Sigmoid colon (tissue), 7 donors: Measurements from ENCODE around the gene SPINK2. TPM values are rescaled to one million over a fixed set of nuclear protein-coding genes. Genes with fewer than 3 reads are reported as not detected.
A peak's percentile ranks its signal among the peaks of the same experiment; 100 is the strongest.

Source experiments
- DNase-seq: peaks from one replicate; pipeline ENCODE4 v3.0.0-alpha.2; 2019
- H3K27ac ChIP-seq, 4 donors: fragments of 200-600 bp; sonication (generic); one replicate each; pipeline ENCODE4 v1.5.1; 2016 to 2019; ENCODE audit warnings: mild to moderate bottlenecking in 1 of 4
- H3K27me3 ChIP-seq, 3 donors: fragments of 200-600 bp; sonication (generic); one replicate each; pipeline ENCODE4 v1.5.1; 2019; ENCODE audit warnings: mild to moderate bottlenecking in 1 of 3
- H3K36me3 ChIP-seq, 4 donors: fragments of 200-600 bp; sonication (generic); one replicate each; pipeline ENCODE4 v1.5.1; 2016 to 2019
- H3K4me1 ChIP-seq, 4 donors: fragments of 200-600 bp; sonication (generic); one replicate each; pipeline ENCODE4 v1.5.1; 2017 to 2019
- H3K4me3 ChIP-seq, 4 donors: fragments of 200-600 bp; sonication (generic); one replicate each; pipeline ENCODE4 v1.5.1; 2017 to 2019; ENCODE audit warnings: mild to moderate bottlenecking in 2 of 4, moderate library complexity in 1 of 4
- H3K9me3 ChIP-seq, 4 donors: fragments of 200-600 bp in 3 of 4; sonication (generic) in 3 of 4; one replicate each; pipeline versions ENCODE4 v1.5.1 to v1.6.1; 2013 to 2019
- CTCF ChIP-seq, 4 experiments: fragments of 450-650 bp in 3 of 4; fragments of 200-600 bp in 1 of 4; IDR thresholded peaks; one replicate each; pipeline ENCODE4 v1.5.1; 2016 to 2019; ENCODE audit warnings: antibody characterized with exemption in 4 of 4, mild to moderate bottlenecking in 3 of 4, moderate library complexity in 2 of 4
- EP300 ChIP-seq, 4 donors: sonication (generic); formaldehyde crosslinking; IDR thresholded peaks; one replicate each; pipeline ENCODE4 v1.6.1; 2017; ENCODE audit warnings: antibody characterized with exemption in 4 of 4
- POLR2A ChIP-seq, 2 donors: fragments of 450-650 bp; IDR thresholded peaks; one replicate each; pipeline ENCODE4 v1.6.1; 2016; ENCODE audit warnings: antibody characterized with exemption in 2 of 2, mild to moderate bottlenecking in 2 of 2, moderate library complexity in 2 of 2
- POLR2AphosphoS5 ChIP-seq, 4 donors: sonication (generic); formaldehyde crosslinking; IDR thresholded peaks; one replicate each; pipeline ENCODE4 v1.6.1; 2017; ENCODE audit warnings: antibody characterized with exemption in 4 of 4
- WGBS, 2 donors: extraction: QIAGEN DNeasy Blood & Tissue Kit; methylation state at CpG; one replicate each; pipeline ENCODE4 v1.1.7; 2013; 5-methylcytosine and 5-hydroxymethylcytosine counted together
- intact Hi-C: fragments of 100-400 bp; cut with DNase I; formaldehyde crosslinking; loops from one replicate; pipeline ENCODE4 v1.15.1; 2023
- polyA plus RNA-seq, 3 donors: library from polyadenylated mRNA; stranded (reverse); fragments of 200-250 nt; gene quantifications; one replicate each; pipeline ENCODE4 v1.2.3, GENCODE V29; 2013
- total RNA-seq, 4 donors: library from RNA; depleted of rRNA; stranded (reverse); fragments of >200 nt; gene quantifications; one replicate each; pipeline ENCODE4 v1.1.0, GENCODE V29; 2016
- donor health status: healthy with polysubstance abuse.
- donor health status: Bipolar disorder and iron deficiency.
- donor health status: healthy.

The SPINK2 gene
- total and polyA plus RNA-seq, 7 donors, result 0.99 to 4.6 TPM; not detected in 5

- WGBS, 2 donors, result 68 to 88% methylated on average over 8 of the region's 8 CpGs
- DNase-seq, result no peak
- H3K27me3 ChIP-seq, result no peaks in the 10 kb centered on the region
- no peaks in the 10 kb centered on the region for H3K9me3 ChIP-seq
- no peaks in the 10 kb centered on the region for H3K36me3 ChIP-seq
- intact Hi-C loops, result no loop called here
- H3K4me1 ChIP-seq, result peaks cover 0 to 6% (median 6%) of the 10 kb centered on the region in 4 donors
- TF ChIP-seq POLR2A (IDR thresholded peaks at IDR 0.05) (no peak), EP300 (IDR thresholded peaks at IDR 0.05) (no peak), CTCF (IDR thresholded peaks at IDR 0.05) (no peak), POLR2AphosphoS5 (IDR thresholded peaks at IDR 0.05) (no peak)
- H3K4me3 ChIP-seq, result no peak overlapping the region
- no peak overlapping the region for H3K27ac ChIP-seq
Measured at GRCh38 chr4:56782019-56782418, 39.5 kb downstream of the SPINK2 start.

DNA sequence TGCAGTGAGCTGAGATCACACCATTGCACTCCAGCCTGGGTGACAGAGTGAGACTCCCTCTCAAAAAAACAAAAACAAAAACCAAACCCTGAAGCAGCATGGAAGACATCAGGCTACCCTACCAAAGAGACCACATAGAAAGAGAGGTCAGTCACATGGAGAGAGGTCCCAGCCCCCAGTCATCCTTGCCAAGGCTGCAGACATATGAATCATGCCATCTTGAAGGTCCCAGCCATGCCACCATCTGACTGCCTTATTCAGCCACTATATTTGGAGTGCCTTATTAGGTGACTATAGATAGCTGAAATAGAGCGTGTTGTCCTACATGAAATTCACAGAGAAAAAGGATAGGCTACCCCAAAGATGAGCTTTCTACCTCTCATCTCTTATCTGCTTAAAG is 48.2 kb downstream of the SPINK2 start:
- intact Hi-C loops, result no loop called here
- no peak for DNase-seq
- no peak overlapping the region for H3K27ac ChIP-seq
- no peak for TF ChIP-seq POLR2AphosphoS5 (IDR thresholded peaks at IDR 0.05)
- TF ChIP-seq CTCF (IDR thresholded peaks at IDR 0.05), result no peak
- TF ChIP-seq POLR2A (IDR thresholded peaks at IDR 0.05), result no peak
- no peak for TF ChIP-seq EP300 (IDR thresholded peaks at IDR 0.05)
- 92 to 98% methylated on average over 1 of the region's 1 CpG for WGBS, 2 donors
- no peaks in the 10 kb centered on the region for H3K9me3 ChIP-seq
- H3K4me1 ChIP-seq, result no peaks in the 10 kb centered on the region
- H3K4me3 ChIP-seq, result no peak overlapping the region
- H3K27me3 ChIP-seq, result no peaks in the 10 kb centered on the region
- no peaks in the 10 kb centered on the region for H3K36me3 ChIP-seq

DNA sequence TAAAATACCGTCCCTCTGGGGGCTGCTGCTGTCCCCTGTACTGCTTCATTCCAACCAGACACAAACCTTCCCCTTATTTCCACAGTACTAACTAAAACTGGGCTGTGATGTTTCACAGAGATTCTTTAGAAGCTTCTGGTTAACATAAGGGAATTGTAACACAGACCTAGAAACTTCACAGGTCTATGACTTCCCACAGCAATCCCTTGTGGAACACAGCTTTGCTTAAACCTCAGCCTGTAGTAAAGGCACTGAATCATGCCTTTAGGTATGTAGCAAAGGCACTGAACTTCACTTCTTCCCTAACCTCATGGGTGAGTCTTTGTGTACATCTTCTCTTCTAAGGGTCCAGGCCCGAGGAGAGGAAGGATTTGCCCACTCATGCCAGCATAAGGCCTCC is 49.4 kb downstream of the SPINK2 start:
- intact Hi-C loops, result no loop called here
- no peak for DNase-seq
- TF ChIP-seq EP300 (IDR thresholded peaks at IDR 0.05) (no peak), POLR2AphosphoS5 (IDR thresholded peaks at IDR 0.05) (peak in 1 of 4 donors; percentile 75)
- 87 to 90% methylated on average over 2 of the region's 2 CpGs for WGBS, 2 donors
- Histone ChIP-seq H3K27ac (no peak overlapping the region), H3K36me3 (no peaks in the 10 kb centered on the region), H3K27me3 (no peaks in the 10 kb centered on the region), H3K4me1 (no peaks in the 10 kb centered on the region), H3K9me3 (no peaks in the 10 kb centered on the region), H3K4me3 (no peak overlapping the region)

DNA sequence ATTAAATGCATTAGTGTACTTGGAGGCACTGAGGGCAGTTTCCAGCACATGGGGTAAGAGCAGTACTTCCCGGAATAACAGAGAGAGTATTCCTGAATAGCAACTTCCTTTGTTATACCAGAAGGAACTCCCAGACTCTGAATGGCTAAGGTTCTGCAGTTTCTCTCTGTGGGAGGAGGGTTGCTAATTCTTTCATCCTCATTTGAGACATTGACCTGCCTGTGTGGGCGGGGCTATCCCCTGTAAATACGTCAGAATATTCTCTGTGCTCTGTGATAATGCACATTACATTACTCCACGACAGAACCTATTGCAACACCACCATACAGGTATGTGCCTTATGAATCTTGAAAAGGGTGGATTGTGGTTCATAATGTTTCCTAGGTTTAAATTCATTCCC is 52.7 kb downstream of the SPINK2 start:
- Histone ChIP-seq H3K9me3 (no peaks in the 10 kb centered on the region), H3K4me1 (no peaks in the 10 kb centered on the region), H3K36me3 (no peaks in the 10 kb centered on the region), H3K27ac (no peak overlapping the region), H3K27me3 (no peaks in the 10 kb centered on the region), H3K4me3 (no peak overlapping the region)
- TF ChIP-seq EP300 (IDR thresholded peaks at IDR 0.05), result no peak
- no peak for TF ChIP-seq POLR2A (IDR thresholded peaks at IDR 0.05)
- no peak for TF ChIP-seq CTCF (IDR thresholded peaks at IDR 0.05)
- no peak for TF ChIP-seq POLR2AphosphoS5 (IDR thresholded peaks at IDR 0.05)
- no peak for DNase-seq
- WGBS, 2 donors, result 16 to 62% methylated on average over 4 of the region's 4 CpGs
- intact Hi-C loops, result no loop called here

GRCh38 chr4:56768316-56768715 is 53.2 kb downstream of the SPINK2 start:
- no peak for DNase-seq
- no peak overlapping the region for H3K4me3 ChIP-seq
- no peaks in the 10 kb centered on the region for H3K27me3 ChIP-seq
- intact Hi-C loops, result no loop called here
- no peak overlapping the region for H3K27ac ChIP-seq
- H3K4me1 ChIP-seq, result no peaks in the 10 kb centered on the region
- H3K36me3 ChIP-seq, result no peaks in the 10 kb centered on the region
- no peaks in the 10 kb centered on the region for H3K9me3 ChIP-seq
- TF ChIP-seq POLR2A (IDR thresholded peaks at IDR 0.05) (no peak), EP300 (IDR thresholded peaks at IDR 0.05) (no peak), CTCF (IDR thresholded peaks at IDR 0.05) (no peak), POLR2AphosphoS5 (IDR thresholded peaks at IDR 0.05) (no peak)
- 28 to 45% methylated on average over 3 of the region's 3 CpGs for WGBS, 2 donors
